BE2C (cell line): ENCODE measurements around the gene PPM1H.

ENCODE experiments used
- DNase-seq: peaks from one replicate; pipeline ENCODE4 v3.0.0-alpha.2; 2020
- H3K27me3 ChIP-seq: fragments of 250-450 bp; sonication (Bioruptor Pico); 2 replicates; pipeline ENCODE4 v1.5.1; 2020; ENCODE audit warnings: mild to moderate bottlenecking
- H3K36me3 ChIP-seq: fragments of 250-450 bp; sonication (Bioruptor Pico); 2 replicates; pipeline ENCODE4 v1.5.1; 2020; ENCODE audit warnings: mild to moderate bottlenecking
- H3K4me1 ChIP-seq: fragments of 250-450 bp; sonication (Bioruptor Pico); 2 replicates; pipeline ENCODE4 v1.5.1; 2020
- H3K4me3 ChIP-seq: 2 replicates; pipeline ENCODE4 v1.5.1; 2011; ENCODE audit warnings: low read depth, low read length
- H3K9me3 ChIP-seq: fragments of 250-450 bp; sonication (Bioruptor Pico); 2 replicates; pipeline ENCODE4 v1.5.1; 2020
- CTCF ChIP-seq: IDR thresholded peaks from 2 replicates; pipeline ENCODE4 v1.5.1; 2012; ENCODE audit warnings: mild to moderate bottlenecking, low read depth, low read length

The PPM1H gene

GRCh38 chr12:62714774-62715721 lies 219.9 kb downstream of the PPM1H start:
- H3K4me3 ChIP-seq, result no peak overlapping the region
- no peaks in the 10 kb centered on the region for H3K27me3 ChIP-seq
- no peak for DNase-seq
- no peak for TF ChIP-seq CTCF
- no peaks in the 10 kb centered on the region for H3K36me3 ChIP-seq
- no peaks in the 10 kb centered on the region for H3K9me3 ChIP-seq
- H3K4me1 ChIP-seq, result no peaks in the 10 kb centered on the region

- Histone ChIP-seq H3K36me3 (no peaks in the 10 kb centered on the region), H3K9me3 (no peaks in the 10 kb centered on the region), H3K4me1 (no peaks in the 10 kb centered on the region), H3K27me3 (no peaks in the 10 kb centered on the region), H3K4me3 (no peak overlapping the region)
- no peak for TF ChIP-seq CTCF
- DNase-seq, result no peak
These were observed 220.7 kb downstream of the PPM1H start for GRCh38 chr12:62714181-62714773.

GRCh38 chr12:62713723-62714122 lies 221.2 kb downstream of the PPM1H start:
- H3K9me3 ChIP-seq, result no peaks in the 10 kb centered on the region
- H3K27me3 ChIP-seq, result no peaks in the 10 kb centered on the region
- H3K36me3 ChIP-seq, result no peaks in the 10 kb centered on the region
- no peak for DNase-seq
- TF ChIP-seq CTCF, result no peak
- no peak overlapping the region for H3K4me3 ChIP-seq
- H3K4me1 ChIP-seq, result no peaks in the 10 kb centered on the region

- no peak for DNase-seq
- Histone ChIP-seq H3K4me1 (no peaks in the 10 kb centered on the region), H3K27me3 (no peaks in the 10 kb centered on the region), H3K4me3 (no peak overlapping the region), H3K9me3 (no peaks in the 10 kb centered on the region), H3K36me3 (no peaks in the 10 kb centered on the region)
- TF ChIP-seq CTCF, result no peak
These were observed 222.0 kb downstream of the PPM1H start for GRCh38 chr12:62712681-62713573.

- TF ChIP-seq CTCF, result no peak
- Histone ChIP-seq H3K36me3 (no peaks in the 10 kb centered on the region), H3K27me3 (no peaks in the 10 kb centered on the region), H3K4me3 (no peak overlapping the region), H3K9me3 (no peaks in the 10 kb centered on the region), H3K4me1 (no peaks in the 10 kb centered on the region)
- no peak for DNase-seq
These were observed 223.2 kb downstream of the PPM1H start for GRCh38 chr12:62711631-62712241.
